MM.1S (cell line): ENCODE results near the gene KCNQ1.

Experiments used
- DNase-seq: peaks from one replicate; pipeline ENCODE4 v3.0.0-alpha.2; 2015
- H2AFZ ChIP-seq: fragments of 300-600 bp; sonication (generic); 2 replicates; pipeline ENCODE4 v1.6.0; 2016; ENCODE audit warnings: antibody characterized with exemption, low read length
- H3F3A ChIP-seq: fragments of 300-600 bp; sonication (generic); 2 replicates; pipeline ENCODE4 v1.6.1; 2016; ENCODE audit warnings: mild to moderate bottlenecking, antibody characterized with exemption, low read length, moderate library complexity, mixed read lengths; ENCODE audit not compliant: insufficient read depth
- H3K27ac ChIP-seq: fragments of 300-600 bp; sonication (generic); 2 replicates; pipeline ENCODE4 v1.5.1; 2016; ENCODE audit warnings: mild to moderate bottlenecking, low read length
- H3K27me3 ChIP-seq: fragments of 300-600 bp; sonication (generic); replicated peaks from 2 replicates; pipeline ENCODE4 v1.6.0; 2016; ENCODE audit warnings: low read length; ENCODE audit not compliant: insufficient read depth
- H3K36me3 ChIP-seq: fragments of 300-600 bp; sonication (generic); replicated peaks from 2 replicates; pipeline ENCODE4 v1.6.1; 2016; ENCODE audit warnings: mild to moderate bottlenecking, low read length, mixed read lengths; ENCODE audit not compliant: insufficient read depth
- H3K4me1 ChIP-seq: fragments of 300-600 bp; sonication (generic); 2 replicates; pipeline ENCODE4 v1.6.1; 2016; ENCODE audit warnings: low read length, mixed read lengths
- H3K4me2 ChIP-seq: fragments of 300-600 bp; sonication (generic); 2 replicates; pipeline ENCODE4 v1.6.0; 2016; ENCODE audit warnings: low read depth, low read length
- H3K4me3 ChIP-seq: fragments of 300-600 bp; sonication (generic); 2 replicates; pipeline ENCODE4 v1.5.1; 2016; ENCODE audit warnings: low read length, mixed read lengths
- H3K79me2 ChIP-seq: fragments of 300-600 bp; sonication (generic); 2 replicates; pipeline ENCODE4 v1.6.1; 2016; ENCODE audit warnings: mixed run types, low read length, mixed read lengths
- H3K9ac ChIP-seq: fragments of 300-600 bp; sonication (generic); 2 replicates; pipeline ENCODE4 v1.6.1; 2016; ENCODE audit warnings: low read length, mixed read lengths
- H3K9me2 ChIP-seq: fragments of 300-600 bp; sonication (generic); replicated peaks from 2 replicates; pipeline ENCODE4 v1.6.1; 2016; ENCODE audit warnings: mild to moderate bottlenecking, low read length, mixed read lengths; ENCODE audit not compliant: insufficient read depth
- H3K9me3 ChIP-seq: fragments of 300-600 bp; sonication (generic); replicated peaks from 2 replicates; pipeline ENCODE4 v1.6.1; 2016; ENCODE audit warnings: mild to moderate bottlenecking, low read length, mixed read lengths; ENCODE audit not compliant: insufficient read depth
- H4K20me1 ChIP-seq: fragments of 300-600 bp; sonication (generic); 2 replicates; pipeline ENCODE4 v1.6.1; 2016; ENCODE audit warnings: mild to moderate bottlenecking, low read length, moderate library complexity, mixed read lengths; ENCODE audit not compliant: insufficient read depth
- CTCF ChIP-seq: fragments of 300-600 bp; sonication (generic); IDR thresholded peaks from 2 replicates; pipeline ENCODE4 v1.5.1; 2016; ENCODE audit warnings: antibody characterized with exemption, low read length, mixed read lengths
- EZH2 ChIP-seq: fragments of 300-600 bp; sonication (generic); optimal IDR thresholded peaks from 2 replicates; pipeline ENCODE3; 2017; ENCODE audit warnings: low read depth, mild to moderate bottlenecking, antibody characterized with exemption, low read length, mixed read lengths
- EZH2phosphoT487 ChIP-seq: fragments of 300-600 bp; sonication (generic); IDR thresholded peaks from 2 replicates; pipeline ENCODE4 v1.6.1; 2018; ENCODE audit warnings: antibody characterized with exemption, low read length

The KCNQ1 gene

DNA sequence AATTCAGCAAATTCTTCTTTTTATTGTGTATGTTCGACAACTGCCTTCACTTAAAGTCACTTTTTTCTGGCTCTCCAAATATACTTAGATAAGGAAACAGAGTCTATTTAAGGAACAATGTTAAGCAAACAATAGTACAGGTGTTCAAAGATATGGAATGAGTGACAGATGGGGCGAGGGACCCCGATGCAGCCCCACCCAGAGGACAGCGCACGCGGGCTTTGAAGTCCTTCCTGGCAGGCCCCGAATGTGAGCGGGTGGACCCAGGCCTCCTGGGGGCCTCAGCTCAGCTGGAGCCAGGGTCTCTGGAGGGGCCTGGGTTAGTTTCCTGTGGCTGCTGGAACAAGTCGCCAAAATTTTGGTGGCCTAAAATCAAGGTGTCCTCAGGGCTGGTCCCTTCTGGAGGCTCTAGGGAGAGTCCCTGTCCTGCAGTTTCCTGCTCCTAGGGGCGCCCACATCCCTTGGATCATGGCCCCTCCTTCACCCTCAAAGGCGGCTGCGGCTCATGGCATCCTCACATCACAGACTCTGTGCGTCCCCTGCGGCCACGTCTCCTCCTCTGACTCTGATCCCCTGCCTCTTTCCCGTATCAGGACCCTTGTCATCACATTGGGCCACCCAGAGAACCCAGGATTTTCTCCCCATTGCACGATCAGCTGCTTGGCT is 295.6 kb downstream of the KCNQ1 start:
- TF ChIP-seq EZH2phosphoT487 (no peak), EZH2 (no peak)

GRCh38 chr11:2741006-2741376 is 296.2 kb downstream of the KCNQ1 start:
- no peak for DNase-seq
- Histone ChIP-seq H3K4me2 (no peak overlapping the region), H3K27ac (no peak overlapping the region), H3K9me3 (no peaks in the 10 kb centered on the region), H3K79me2 (no peaks in the 10 kb centered on the region), H3K4me1 (no peaks in the 10 kb centered on the region), H3K27me3 (no peaks in the 10 kb centered on the region), H2AFZ (no peak overlapping the region), H4K20me1 (no peaks in the 10 kb centered on the region), H3K9ac (no peak overlapping the region), H3K9me2 (no peaks in the 10 kb centered on the region), H3K4me3 (no peak overlapping the region), H3K36me3 (no peaks in the 10 kb centered on the region), H3F3A (no peaks in the 10 kb centered on the region)
- TF ChIP-seq EZH2 (no peak), EZH2phosphoT487 (no peak), CTCF (no peak)

More for the DNA sequence above, 295.6 kb downstream of the KCNQ1 start:
- Histone ChIP-seq H3K4me2 (no peak overlapping the region), H3K36me3 (no peaks in the 10 kb centered on the region), H3K9ac (no peak overlapping the region), H3K4me1 (no peaks in the 10 kb centered on the region), H3K9me3 (no peaks in the 10 kb centered on the region), H3K4me3 (no peak overlapping the region), H3K27ac (no peak overlapping the region), H2AFZ (no peak overlapping the region), H3K9me2 (no peaks in the 10 kb centered on the region), H3F3A (no peaks in the 10 kb centered on the region), H3K79me2 (no peaks in the 10 kb centered on the region), H4K20me1 (no peaks in the 10 kb centered on the region), H3K27me3 (no peaks in the 10 kb centered on the region)
- no peak for DNase-seq

- Histone ChIP-seq H4K20me1 (no peaks in the 10 kb centered on the region), H3K9me2 (no peaks in the 10 kb centered on the region), H2AFZ (no peak overlapping the region), H3K36me3 (no peaks in the 10 kb centered on the region), H3K4me3 (no peak overlapping the region), H3K79me2 (no peaks in the 10 kb centered on the region), H3K9ac (no peak overlapping the region), H3K4me1 (no peaks in the 10 kb centered on the region), H3F3A (no peaks in the 10 kb centered on the region), H3K27ac (no peak overlapping the region), H3K9me3 (no peaks in the 10 kb centered on the region), H3K27me3 (no peaks in the 10 kb centered on the region), H3K4me2 (no peak overlapping the region)
- no peak for DNase-seq
- TF ChIP-seq EZH2 = no peak
- TF ChIP-seq EZH2phosphoT487 = no peak
- no peak for TF ChIP-seq CTCF
These were observed 296.7 kb downstream of the KCNQ1 start for GRCh38 chr11:2741377-2742131.

- no peak for DNase-seq
- H3K9me2 ChIP-seq = no peaks in the 10 kb centered on the region
These were observed 297.4 kb downstream of the KCNQ1 start for GRCh38 chr11:2742201-2742600.

More at GRCh38 chr11:2742201-2742600, 297.4 kb downstream of the KCNQ1 start:
- no peak for TF ChIP-seq CTCF
- TF ChIP-seq EZH2 = no peak
- TF ChIP-seq EZH2phosphoT487 = no peak
- H3K9ac ChIP-seq = no peak overlapping the region
- H4K20me1 ChIP-seq = no peaks in the 10 kb centered on the region
- no peak overlapping the region for H2AFZ ChIP-seq
- H3K27me3 ChIP-seq = no peaks in the 10 kb centered on the region
- no peaks in the 10 kb centered on the region for H3K36me3 ChIP-seq
- no peak overlapping the region for H3K4me3 ChIP-seq
- H3K4me2 ChIP-seq = no peak overlapping the region
- no peak overlapping the region for H3K27ac ChIP-seq
- no peaks in the 10 kb centered on the region for H3K4me1 ChIP-seq
- no peaks in the 10 kb centered on the region for H3K9me3 ChIP-seq
- no peaks in the 10 kb centered on the region for H3F3A ChIP-seq
- H3K79me2 ChIP-seq = no peaks in the 10 kb centered on the region
